ENCODE results near the gene CCDC188.

The CCDC188 gene

DNA sequence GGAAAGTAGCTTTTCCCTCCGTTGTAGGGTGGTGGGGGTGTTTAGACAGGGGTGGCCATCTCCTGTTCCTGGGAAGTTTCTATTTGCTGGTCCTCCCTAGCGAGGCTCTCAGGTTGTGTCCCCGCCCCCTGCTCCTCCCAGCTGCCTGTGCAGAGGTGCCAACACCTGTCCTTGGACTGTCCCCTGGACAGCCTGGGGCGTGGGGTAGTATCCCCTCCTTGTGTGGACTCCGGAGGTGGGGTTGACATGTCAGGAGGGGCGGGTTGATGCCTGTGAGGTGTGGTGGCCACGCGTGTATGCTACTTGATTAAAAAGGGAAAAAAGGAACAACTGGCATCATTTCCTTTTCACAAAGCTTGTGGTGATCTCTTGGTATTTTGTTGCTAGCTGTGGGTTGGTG, 49.2 kb downstream of the CCDC188 start:
- DNase-seq: no peak

DNA sequence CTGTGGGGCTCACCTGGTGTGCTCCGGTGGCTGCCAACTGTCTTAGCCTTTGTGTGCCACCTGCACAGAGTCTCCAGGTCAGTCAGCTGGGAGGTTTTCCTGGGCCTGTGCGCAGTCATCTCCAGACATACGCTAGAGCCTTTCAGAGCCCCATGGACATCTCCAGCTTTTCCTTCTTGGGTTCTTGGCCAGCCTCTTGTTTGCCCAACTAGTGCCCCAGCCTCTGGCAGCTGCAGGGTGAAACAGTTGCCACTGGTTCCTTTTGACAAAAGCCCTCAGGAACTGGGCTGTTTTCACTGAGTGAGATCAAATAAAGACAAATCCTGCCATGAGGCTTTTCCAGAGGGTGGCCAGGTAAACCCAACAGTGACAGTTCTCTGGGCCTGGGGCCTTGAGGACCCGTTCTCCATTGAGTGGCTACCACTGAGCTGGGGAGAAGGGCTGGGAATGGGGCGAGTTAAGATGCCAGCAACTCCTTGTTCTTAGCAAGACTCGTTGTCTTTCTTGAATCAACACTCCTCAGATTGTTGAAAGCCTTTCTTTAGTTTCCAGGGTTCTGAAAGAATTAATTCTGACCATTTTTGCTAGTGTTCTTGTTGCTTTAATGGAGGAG, 51.6 kb downstream of the CCDC188 start:
- DNase-seq: no peak
